ENCODE results near the gene MAN2A2. TPM values are rescaled to one million over a fixed set of nuclear protein-coding genes. Genes with fewer than 3 reads are reported as not detected.

Gene MAN2A2
- total and polyA plus RNA-seq, 9 of the 15 experiments (the other 6 are each of a cell fraction or from before 2014, with no cell fraction given) = 7.3 to 151 (median 43.4) TPM

DNA sequence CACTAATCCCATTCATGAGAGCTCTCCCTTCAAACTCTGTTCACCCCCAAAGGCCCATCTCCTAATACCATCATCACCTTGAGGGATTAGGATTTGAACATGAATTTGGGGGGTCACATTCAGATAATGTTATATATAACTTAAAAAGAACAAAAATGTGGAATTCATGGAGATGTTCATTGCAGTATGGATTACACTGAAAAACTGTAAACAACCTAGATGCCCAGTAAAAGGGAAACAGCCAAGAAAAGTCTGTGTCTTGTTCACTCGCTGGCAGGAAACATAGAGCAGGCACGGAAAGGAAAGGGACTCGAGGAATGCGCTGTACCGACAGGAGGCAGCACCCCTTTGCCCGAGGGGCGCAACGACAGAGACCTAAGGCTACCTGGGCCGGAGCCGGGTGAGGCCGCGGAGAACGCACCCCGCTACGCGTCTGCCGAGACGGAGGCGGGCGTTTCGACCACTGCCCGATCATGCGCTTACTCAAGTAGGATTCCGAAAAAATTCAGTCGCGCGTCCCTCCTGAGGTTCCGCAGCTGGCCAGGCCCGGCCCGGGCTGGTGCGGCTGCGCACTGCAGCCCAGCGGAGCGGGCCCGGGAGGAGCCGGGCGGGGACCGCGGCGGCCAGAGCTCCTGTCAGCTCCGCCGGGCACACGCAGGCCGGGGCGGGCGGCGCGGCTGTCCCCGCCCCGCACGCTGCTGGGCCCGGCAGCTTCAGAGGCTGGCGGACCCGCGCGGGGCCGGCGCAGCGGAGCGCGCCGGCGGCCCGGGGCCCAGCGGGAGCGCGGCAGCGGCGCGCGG lies 862 bp upstream of the MAN2A2 start (continued):
- TF ChIP-seq, protein P1, sequence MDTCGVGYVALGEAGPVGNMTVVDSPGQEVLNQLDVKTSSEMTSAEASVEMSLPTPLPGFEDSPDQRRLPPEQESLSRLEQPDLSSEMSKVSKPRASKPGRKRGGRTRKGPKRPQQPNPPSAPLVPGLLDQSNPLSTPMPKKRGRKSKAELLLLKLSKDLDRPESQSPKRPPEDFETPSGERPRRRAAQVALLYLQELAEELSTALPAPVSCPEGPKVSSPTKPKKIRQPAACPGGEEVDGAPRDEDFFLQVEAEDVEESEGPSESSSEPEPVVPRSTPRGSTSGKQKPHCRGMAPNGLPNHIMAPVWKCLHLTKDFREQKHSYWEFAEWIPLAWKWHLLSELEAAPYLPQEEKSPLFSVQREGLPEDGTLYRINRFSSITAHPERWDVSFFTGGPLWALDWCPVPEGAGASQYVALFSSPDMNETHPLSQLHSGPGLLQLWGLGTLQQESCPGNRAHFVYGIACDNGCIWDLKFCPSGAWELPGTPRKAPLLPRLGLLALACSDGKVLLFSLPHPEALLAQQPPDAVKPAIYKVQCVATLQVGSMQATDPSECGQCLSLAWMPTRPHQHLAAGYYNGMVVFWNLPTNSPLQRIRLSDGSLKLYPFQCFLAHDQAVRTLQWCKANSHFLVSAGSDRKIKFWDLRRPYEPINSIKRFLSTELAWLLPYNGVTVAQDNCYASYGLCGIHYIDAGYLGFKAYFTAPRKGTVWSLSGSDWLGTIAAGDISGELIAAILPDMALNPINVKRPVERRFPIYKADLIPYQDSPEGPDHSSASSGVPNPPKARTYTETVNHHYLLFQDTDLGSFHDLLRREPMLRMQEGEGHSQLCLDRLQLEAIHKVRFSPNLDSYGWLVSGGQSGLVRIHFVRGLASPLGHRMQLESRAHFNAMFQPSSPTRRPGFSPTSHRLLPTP (IDR thresholded peaks at IDR 0.05; ENCODE audit: borderline replicate concordance, extremely low read depth, insufficient read length) = no peak
- TF ChIP-seq, protein P2, sequence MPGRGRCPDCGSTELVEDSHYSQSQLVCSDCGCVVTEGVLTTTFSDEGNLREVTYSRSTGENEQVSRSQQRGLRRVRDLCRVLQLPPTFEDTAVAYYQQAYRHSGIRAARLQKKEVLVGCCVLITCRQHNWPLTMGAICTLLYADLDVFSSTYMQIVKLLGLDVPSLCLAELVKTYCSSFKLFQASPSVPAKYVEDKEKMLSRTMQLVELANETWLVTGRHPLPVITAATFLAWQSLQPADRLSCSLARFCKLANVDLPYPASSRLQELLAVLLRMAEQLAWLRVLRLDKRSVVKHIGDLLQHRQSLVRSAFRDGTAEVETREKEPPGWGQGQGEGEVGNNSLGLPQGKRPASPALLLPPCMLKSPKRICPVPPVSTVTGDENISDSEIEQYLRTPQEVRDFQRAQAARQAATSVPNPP (IDR thresholded peaks at IDR 0.05; ENCODE audit: borderline replicate concordance, insufficient read depth, insufficient read length) = no peak
- TF ChIP-seq, protein P3, sequence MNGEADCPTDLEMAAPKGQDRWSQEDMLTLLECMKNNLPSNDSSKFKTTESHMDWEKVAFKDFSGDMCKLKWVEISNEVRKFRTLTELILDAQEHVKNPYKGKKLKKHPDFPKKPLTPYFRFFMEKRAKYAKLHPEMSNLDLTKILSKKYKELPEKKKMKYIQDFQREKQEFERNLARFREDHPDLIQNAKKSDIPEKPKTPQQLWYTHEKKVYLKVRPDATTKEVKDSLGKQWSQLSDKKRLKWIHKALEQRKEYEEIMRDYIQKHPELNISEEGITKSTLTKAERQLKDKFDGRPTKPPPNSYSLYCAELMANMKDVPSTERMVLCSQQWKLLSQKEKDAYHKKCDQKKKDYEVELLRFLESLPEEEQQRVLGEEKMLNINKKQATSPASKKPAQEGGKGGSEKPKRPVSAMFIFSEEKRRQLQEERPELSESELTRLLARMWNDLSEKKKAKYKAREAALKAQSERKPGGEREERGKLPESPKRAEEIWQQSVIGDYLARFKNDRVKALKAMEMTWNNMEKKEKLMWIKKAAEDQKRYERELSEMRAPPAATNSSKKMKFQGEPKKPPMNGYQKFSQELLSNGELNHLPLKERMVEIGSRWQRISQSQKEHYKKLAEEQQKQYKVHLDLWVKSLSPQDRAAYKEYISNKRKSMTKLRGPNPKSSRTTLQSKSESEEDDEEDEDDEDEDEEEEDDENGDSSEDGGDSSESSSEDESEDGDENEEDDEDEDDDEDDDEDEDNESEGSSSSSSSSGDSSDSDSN (IDR thresholded peaks at IDR 0.05; ENCODE audit: borderline replicate concordance in 1 of 2, low read depth in 2 of 2, low read length in 2 of 2) = peak in 1 of 2 experiments; percentile 82; a peak in 2 of 4 replicates
- TF ChIP-seq XRCC3 (IDR thresholded peaks at IDR 0.05) (no peak), RBM15 (IDR thresholded peaks at IDR 0.05; ENCODE audit: insufficient read depth, low read length) (no peak), YY1 (IDR thresholded peaks at IDR 0.05; ENCODE audit: borderline replicate concordance in 1 of 3, control insufficient read depth in 1 of 3, extremely low read depth in 1 of 3, insufficient read depth in 3 of 3, insufficient read length in 1 of 3, insufficient replicate concordance in 2 of 3, low read depth in 1 of 3, low read length in 2 of 3) (peak in 1 of 3 experiments; percentile 55), DNMT1 (IDR thresholded peaks at IDR 0.05) (no peak), SRSF9 (IDR thresholded peaks at IDR 0.05; ENCODE audit: borderline replicate concordance, low read depth, low read length) (no peak), BRD4 (IDR thresholded peaks at IDR 0.05) (peak; percentile 78), TCF7L2 (IDR thresholded peaks at IDR 0.05; ENCODE audit: low read depth, low read length) (no peak), THRAP3 (IDR thresholded peaks at IDR 0.05; ENCODE audit: borderline replicate concordance) (peak; percentile 49; the same call in 1 of the 2 replicates)
- TF ChIP-seq, protein P4, sequence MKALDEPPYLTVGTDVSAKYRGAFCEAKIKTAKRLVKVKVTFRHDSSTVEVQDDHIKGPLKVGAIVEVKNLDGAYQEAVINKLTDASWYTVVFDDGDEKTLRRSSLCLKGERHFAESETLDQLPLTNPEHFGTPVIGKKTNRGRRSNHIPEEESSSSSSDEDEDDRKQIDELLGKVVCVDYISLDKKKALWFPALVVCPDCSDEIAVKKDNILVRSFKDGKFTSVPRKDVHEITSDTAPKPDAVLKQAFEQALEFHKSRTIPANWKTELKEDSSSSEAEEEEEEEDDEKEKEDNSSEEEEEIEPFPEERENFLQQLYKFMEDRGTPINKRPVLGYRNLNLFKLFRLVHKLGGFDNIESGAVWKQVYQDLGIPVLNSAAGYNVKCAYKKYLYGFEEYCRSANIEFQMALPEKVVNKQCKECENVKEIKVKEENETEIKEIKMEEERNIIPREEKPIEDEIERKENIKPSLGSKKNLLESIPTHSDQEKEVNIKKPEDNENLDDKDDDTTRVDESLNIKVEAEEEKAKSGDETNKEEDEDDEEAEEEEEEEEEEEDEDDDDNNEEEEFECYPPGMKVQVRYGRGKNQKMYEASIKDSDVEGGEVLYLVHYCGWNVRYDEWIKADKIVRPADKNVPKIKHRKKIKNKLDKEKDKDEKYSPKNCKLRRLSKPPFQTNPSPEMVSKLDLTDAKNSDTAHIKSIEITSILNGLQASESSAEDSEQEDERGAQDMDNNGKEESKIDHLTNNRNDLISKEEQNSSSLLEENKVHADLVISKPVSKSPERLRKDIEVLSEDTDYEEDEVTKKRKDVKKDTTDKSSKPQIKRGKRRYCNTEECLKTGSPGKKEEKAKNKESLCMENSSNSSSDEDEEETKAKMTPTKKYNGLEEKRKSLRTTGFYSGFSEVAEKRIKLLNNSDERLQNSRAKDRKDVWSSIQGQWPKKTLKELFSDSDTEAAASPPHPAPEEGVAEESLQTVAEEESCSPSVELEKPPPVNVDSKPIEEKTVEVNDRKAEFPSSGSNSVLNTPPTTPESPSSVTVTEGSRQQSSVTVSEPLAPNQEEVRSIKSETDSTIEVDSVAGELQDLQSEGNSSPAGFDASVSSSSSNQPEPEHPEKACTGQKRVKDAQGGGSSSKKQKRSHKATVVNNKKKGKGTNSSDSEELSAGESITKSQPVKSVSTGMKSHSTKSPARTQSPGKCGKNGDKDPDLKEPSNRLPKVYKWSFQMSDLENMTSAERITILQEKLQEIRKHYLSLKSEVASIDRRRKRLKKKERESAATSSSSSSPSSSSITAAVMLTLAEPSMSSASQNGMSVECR (CRISPR knock-in tag; IDR thresholded peaks at IDR 0.05) = no peak; the same call in 1 of the 2 replicates
